Endothelial cell of umbilical vein (primary cell): ENCODE results near the gene ARMH1. TPM values are rescaled to one million over a fixed set of nuclear protein-coding genes. Genes with fewer than 3 reads are reported as not detected.

Experiments used
- BruUV-seq: library from RNA; stranded (reverse); fragments of 400-500 nt; replicated peaks from 2 replicates; lab custom pipeline; 2021; lab: Mats Ljungman, UMichigan
- CTCF ChIA-PET: fragments of 300-600, 350-600 bp; sonication (Branson Sonifier 250); formaldehyde crosslinking; loops from one replicate; lab custom pipeline; 2021; ENCODE audit warnings: antibody characterized with exemption, inconsistent platforms; lab: Charles Lee
- POLR2A ChIA-PET: fragments of 300-600, 350-600 bp; sonication (Branson Sonifier 250); formaldehyde crosslinking; loops from one replicate; lab custom pipeline; 2021; ENCODE audit warnings: antibody characterized with exemption, inconsistent platforms; lab: Charles Lee
- DNase-seq: peaks from one replicate; pipeline ENCODE4 v3.0.0-alpha.2; 2011; ENCODE audit warnings: low read depth, low spot score
- FAIRE-seq: peaks from 2 replicates; lab custom pipeline; 2011; peaks lifted over from hg19 to GRCh38; lab: Jason Lieb, UNC
- H2AFZ ChIP-seq: 2 replicates; pipeline ENCODE4 v1.6.0; 2012; ENCODE audit warnings: low read depth, low read length, control low read depth, inconsistent platforms
- H3K27ac ChIP-seq: 2 replicates; pipeline ENCODE4 v1.5.1; 2011; ENCODE audit warnings: low read depth, mild to moderate bottlenecking, control low read depth, low read length, moderate library complexity; ENCODE audit not compliant: insufficient read depth
- H3K27me3 ChIP-seq, 2 experiments: 2 replicates each; pipeline versions ENCODE4 v1.6.0 to v1.6.1; 2011; ENCODE audit warnings: low read length in 2 of 2, mixed read lengths in 1 of 2; ENCODE audit not compliant: control insufficient read depth in 2 of 2, insufficient read depth in 2 of 2
- H3K36me3 ChIP-seq, 2 experiments: 2 replicates in 1 of 2; 3 replicates in 1 of 2; pipeline ENCODE4 v1.5.1; 2011; ENCODE audit warnings: low read length in 2 of 2, mild to moderate bottlenecking in 1 of 2, moderate library complexity in 1 of 2; ENCODE audit not compliant: control insufficient read depth in 2 of 2, insufficient read depth in 2 of 2; ENCODE audit errors: extremely low read depth in 1 of 2
- H3K4me1 ChIP-seq: 3 replicates; pipeline ENCODE4 v1.5.1; 2011; ENCODE audit warnings: mild to moderate bottlenecking, low read length; ENCODE audit not compliant: control insufficient read depth, insufficient read depth; ENCODE audit errors: extremely low read depth
- H3K4me2 ChIP-seq: 2 replicates; pipeline ENCODE4 v1.6.1; 2011; ENCODE audit warnings: low read length, control low read depth, mixed read lengths; ENCODE audit not compliant: insufficient read depth
- H3K4me3 ChIP-seq, 3 experiments: fragments of 200-600 bp in 1 of 3; sonication (generic), shearing (Covaris generic) in 1 of 3; replicated peaks in 1 of 3; 2 replicates each; pipeline ENCODE4 v1.5.1; 2011 to 2016; ENCODE audit warnings: control low read depth in 3 of 3, low read length in 3 of 3, mild to moderate bottlenecking in 2 of 3, inconsistent platforms in 1 of 3, low read depth in 1 of 3, moderate library complexity in 1 of 3; ENCODE audit not compliant: insufficient read depth in 1 of 3
- H3K79me2 ChIP-seq: 2 replicates; pipeline ENCODE4 v1.6.0; 2012; ENCODE audit warnings: low read length, inconsistent platforms; ENCODE audit not compliant: control insufficient read depth, insufficient read depth
- H3K9ac ChIP-seq: replicated peaks from 2 replicates; pipeline ENCODE3; 2011; ENCODE audit warnings: low read length, control low read depth; ENCODE audit not compliant: insufficient read depth; ENCODE audit errors: extremely low read depth
- H3K9me1 ChIP-seq: replicated peaks from 3 replicates; pipeline ENCODE4 v1.6.0; 2011; ENCODE audit warnings: mild to moderate bottlenecking, low read length; ENCODE audit not compliant: control insufficient read depth, insufficient read depth; ENCODE audit errors: extremely low read depth
- H3K9me3 ChIP-seq: replicated peaks from 2 replicates; pipeline ENCODE4 v1.5.1; 2012; ENCODE audit warnings: low read length, inconsistent platforms; ENCODE audit not compliant: control insufficient read depth, insufficient read depth
- H4K20me1 ChIP-seq: replicated peaks from 2 replicates; pipeline ENCODE3; 2011; ENCODE audit warnings: mild to moderate bottlenecking, low read length; ENCODE audit not compliant: control insufficient read depth, insufficient read depth; ENCODE audit errors: extremely low read depth
- CTCF ChIP-seq, 2 donors: IDR thresholded peaks; 1 replicate in 1 of 2; 2 replicates in 1 of 2; pipeline ENCODE4 v1.5.1; 2011; ENCODE audit warnings: low read length in 2 of 2, mild to moderate bottlenecking in 2 of 2, moderate library complexity in 2 of 2, control low read depth in 1 of 2, inconsistent platforms in 1 of 2, low read depth in 1 of 2; ENCODE audit not compliant: insufficient read depth in 1 of 2; ENCODE audit errors: extremely low read depth in 1 of 2
- EZH2 ChIP-seq: IDR thresholded peaks from 2 replicates; pipeline ENCODE4 v1.6.1; 2012; ENCODE audit warnings: borderline replicate concordance, low read depth, mild to moderate bottlenecking, moderate library complexity, low read length, inconsistent platforms; ENCODE audit not compliant: severe bottlenecking
- FOS ChIP-seq: IDR thresholded peaks from 2 replicates; pipeline ENCODE4 v1.6.1; 2011; ENCODE audit warnings: mild to moderate bottlenecking, low read length, moderate library complexity, borderline replicate concordance; ENCODE audit not compliant: insufficient read depth
- GATA2 ChIP-seq: IDR thresholded peaks from 2 replicates; pipeline ENCODE4 v1.7.0; 2011; ENCODE audit warnings: low read depth, mild to moderate bottlenecking, moderate library complexity, mixed read lengths, low read length; ENCODE audit not compliant: insufficient read length, insufficient read depth
- JUN ChIP-seq: IDR thresholded peaks from 2 replicates; pipeline ENCODE4 v1.6.1; 2011; ENCODE audit warnings: borderline replicate concordance, low read depth; ENCODE audit not compliant: insufficient read length, insufficient read depth
- MAX ChIP-seq: IDR thresholded peaks from 2 replicates; pipeline ENCODE4 v1.6.1; 2011; ENCODE audit not compliant: insufficient read depth, insufficient read length
- MYC ChIP-seq: IDR thresholded peaks from one replicate; pipeline ENCODE4 v1.6.1; 2011; ENCODE audit warnings: mild to moderate bottlenecking, low read depth, low read length
- POLR2A ChIP-seq: IDR thresholded peaks from 2 replicates; pipeline ENCODE4 v1.6.1; 2012; ENCODE audit warnings: low read depth, mild to moderate bottlenecking, control low read depth, low read length
- POLR2AphosphoS5 ChIP-seq: IDR thresholded peaks from 2 replicates; pipeline ENCODE4 v1.6.1; 2012; ENCODE audit warnings: low read depth, mild to moderate bottlenecking, control low read depth, low read length, moderate library complexity; ENCODE audit not compliant: insufficient read depth
- dilution Hi-C: fragments of 300-500 bp; cut with MboI; formaldehyde crosslinking; loops from one replicate; pipeline ENCODE4 v1.15.0; 2019; ENCODE audit warnings: low sequenced_read_pairs; ENCODE audit not compliant: extremely low pct_ligation_motif_present
- intact Hi-C: fragments of 100-400 bp; cut with micrococcal nuclease; formaldehyde crosslinking; loops from one replicate; pipeline ENCODE4 v1.10.0; 2022
- polyA plus RNA-seq, 4 experiments: library from polyadenylated mRNA; depleted of rRNA in 3 of 4; stranded (reverse) in 3 of 4; unstranded in 1 of 4; fragments of >200 nt; gene quantifications; 2 replicates each; pipeline versions ENCODE4 v1.2.1 to v1.2.3, GENCODE V29; 2011 to 2012; ENCODE audit warnings: missing spikeins in 1 of 4
- total RNA-seq: library from RNA; stranded (reverse); gene quantifications from 2 replicates; pipeline ENCODE4 v1.2.3, GENCODE V29; 2021

Gene ARMH1
- total and polyA plus RNA-seq, 2 donors (not counting 3 experiments of a cell fraction or from before 2014, with no cell fraction given), result 0.17 TPM; not detected in 1

DNA sequence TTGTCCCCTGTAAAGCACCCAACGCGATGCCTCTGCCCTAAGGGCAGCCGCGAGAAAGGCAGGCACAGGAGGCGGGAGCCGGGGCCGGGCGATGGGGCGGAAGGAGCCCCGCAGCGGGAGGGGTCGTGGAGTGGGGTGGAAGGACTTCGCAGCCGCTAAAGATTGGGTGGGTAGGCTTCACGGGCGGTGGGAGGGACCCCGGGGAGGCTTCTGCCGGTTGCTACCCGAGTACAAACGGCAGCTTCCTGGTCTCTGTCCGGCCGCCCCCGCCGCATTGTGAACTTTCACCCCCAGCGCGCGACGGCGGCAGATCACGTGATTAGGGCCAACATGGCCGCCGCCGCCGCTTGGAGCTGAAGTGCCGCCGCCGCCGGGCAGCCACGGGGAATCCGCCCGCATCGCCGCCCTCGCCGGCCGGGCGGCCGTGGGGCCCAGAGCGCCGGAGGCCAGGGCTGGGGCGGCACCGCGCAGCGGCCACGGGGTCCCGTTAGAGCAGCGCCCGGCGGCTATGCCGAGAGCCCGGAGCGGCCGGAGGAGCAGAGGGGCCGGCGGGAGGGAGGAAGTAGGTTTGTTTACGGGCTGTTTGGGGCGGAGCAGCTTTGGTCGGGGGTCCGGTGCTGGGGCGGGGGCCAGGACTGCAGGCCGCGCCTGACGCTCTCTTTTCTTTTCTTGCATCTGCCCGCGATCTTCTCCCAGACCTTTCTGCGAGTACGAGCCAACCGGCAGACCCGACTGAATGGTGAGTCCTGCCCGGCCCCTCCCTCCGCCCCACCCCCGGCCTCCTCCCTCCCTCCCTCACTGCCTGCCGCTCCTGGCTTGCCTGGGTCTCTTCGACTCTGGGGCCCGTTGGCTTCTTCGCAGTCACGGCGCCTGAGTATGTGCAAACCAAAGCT is 42.6 kb upstream of the ARMH1 start:
- FAIRE-seq (no peak), DNase-seq (peak; percentile 89)
- Histone ChIP-seq H2AFZ (peak overlapping the region; percentile 88), H3K4me2 (peak overlapping the region; percentile 93), H4K20me1 (no peaks in the 10 kb centered on the region), H3K79me2 (peaks cover 21% of the 10 kb centered on the region), H3K27ac (peak overlapping the region; percentile 78), H3K27me3 (no peaks in the 10 kb centered on the region), H3K4me3 (peak overlapping the region; percentile 55 to 81 (median 78)), H3K4me1 (peaks cover 9% of the 10 kb centered on the region), H3K9me1 (no peaks in the 10 kb centered on the region), H3K9me3 (no peaks in the 10 kb centered on the region), H3K36me3 (peaks cover 0 to 21% of the 10 kb centered on the region in 2 experiments), H3K9ac (peak overlapping the region; percentile 86)
- ChIA-PET CTCF (interaction anchor here (0.8 to 4.8 kb wide), 8 partner anchors 10 to 415 kb away, joined by 3 to 32 read pairs (median 5); no protein-coding TSS in a partner anchor), POLR2A (interaction anchor here (0.6 to 2.4 kb wide), 4 partner anchors 10 to 1013 kb away, joined by 3 to 15 read pairs (median 3); partner anchors contain the start of genes ARMH1 and TMEM53)
- BruUV-seq, result no TSS peak
- dilution Hi-C loops, result no loop called here
- TF ChIP-seq JUN (no peak), POLR2AphosphoS5 (peak; percentile 94), POLR2A (peak; percentile 91)
- intact Hi-C loops, result no loop called here

- peaks cover 4 to 28% of the 10 kb centered on the region in 2 experiments for H3K36me3 ChIP-seq
- dilution Hi-C loops, result no loop called here
- H3K4me3 ChIP-seq, result peak overlapping the region; percentile 48 to 81 (median 78)
- peak overlapping the region; percentile 93 for H3K4me2 ChIP-seq
- peaks cover 9% of the 10 kb centered on the region for H3K4me1 ChIP-seq
- no peak for TF ChIP-seq GATA2
- no peak for TF ChIP-seq MYC
- TF ChIP-seq FOS, result no peak
- TF ChIP-seq POLR2AphosphoS5, result no peak
- no peak for TF ChIP-seq CTCF (IDR thresholded peaks at IDR 0.05; ENCODE audit: extremely low read depth in 1 of 2, insufficient read depth in 1 of 2, low read depth in 1 of 2, low read length in 2 of 2)
- TF ChIP-seq POLR2A, result no peak
- no peak for TF ChIP-seq EZH2
- TF ChIP-seq MAX, result no peak
- TF ChIP-seq JUN, result no peak
- peak overlapping the region; percentile 86 for H3K9ac ChIP-seq
- peaks cover 21% of the 10 kb centered on the region for H3K79me2 ChIP-seq
- intact Hi-C loops, result no loop called here
- no peak for DNase-seq
- ChIA-PET CTCF (interaction anchor here (1.0 to 4.8 kb wide), 5 partner anchors 10 to 415 kb away, joined by 3 to 32 read pairs (median 5); no protein-coding TSS in a partner anchor), POLR2A (interaction anchor here (0.6 to 2.4 kb wide), 3 partner anchors 9 to 1013 kb away, joined by 3 to 15 read pairs (median 3); no protein-coding TSS in a partner anchor)
- no peaks in the 10 kb centered on the region for H3K9me1 ChIP-seq
- H3K27ac ChIP-seq, result peak overlapping the region; percentile 42
- no peaks in the 10 kb centered on the region for H3K9me3 ChIP-seq
- peak; percentile 83 for FAIRE-seq
- peak overlapping the region; percentile 22 for H2AFZ ChIP-seq
- BruUV-seq, result TSS peak; percentile 61
- H4K20me1 ChIP-seq, result no peaks in the 10 kb centered on the region
- H3K27me3 ChIP-seq, result no peaks in the 10 kb centered on the region
Observed at GRCh38 chr1:44632598-44632997, 41.9 kb upstream of the ARMH1 start.
